Measurements from ENCODE around the gene ZBTB17.

Gene ZBTB17

GRCh38 chr1:16019644-16020277 lies 43.9 kb upstream of the ZBTB17 start:
- H3K27me3 ChIP-seq: no peaks in the 10 kb centered on the region
- no peak overlapping the region for H3K4me3 ChIP-seq (ENCODE audit: low read depth, low read length)
- no peaks in the 10 kb centered on the region for H3K9me3 ChIP-seq
- no peak for TF ChIP-seq CTCF (IDR thresholded peaks at IDR 0.05; ENCODE audit: low read depth, low read length)
- peaks cover 30% of the 10 kb centered on the region for H3K4me1 ChIP-seq
- no peaks in the 10 kb centered on the region for H3K36me3 ChIP-seq
- DNase-seq: peak; percentile 54

- no peak for DNase-seq
Measured at GRCh38 chr1:16018749-16019643, 43.1 kb upstream of the ZBTB17 start.

GRCh38 chr1:16018308-16018707 lies 42.4 kb upstream of the ZBTB17 start:
- peaks cover 40% of the 10 kb centered on the region for H3K4me1 ChIP-seq
- no peaks in the 10 kb centered on the region for H3K9me3 ChIP-seq
- H3K27me3 ChIP-seq: no peaks in the 10 kb centered on the region
- H3K4me3 ChIP-seq (ENCODE audit: low read depth, low read length): no peak overlapping the region
- DNase-seq: no peak
- TF ChIP-seq CTCF (IDR thresholded peaks at IDR 0.05; ENCODE audit: low read depth, low read length): no peak
- H3K36me3 ChIP-seq: no peaks in the 10 kb centered on the region

More at GRCh38 chr1:16018749-16019643, 43.1 kb upstream of the ZBTB17 start:
- H3K4me1 ChIP-seq: peaks cover 36% of the 10 kb centered on the region
- H3K9me3 ChIP-seq: no peaks in the 10 kb centered on the region
- H3K36me3 ChIP-seq: no peaks in the 10 kb centered on the region
- H3K27me3 ChIP-seq: no peaks in the 10 kb centered on the region
- no peak for TF ChIP-seq CTCF (IDR thresholded peaks at IDR 0.05; ENCODE audit: low read depth, low read length)
- H3K4me3 ChIP-seq (ENCODE audit: low read depth, low read length): no peak overlapping the region

GRCh38 chr1:16017461-16018303 lies 41.8 kb upstream of the ZBTB17 start, which contains the start of gene HSPB7:
HSPB7 (minus strand) TSS chr1:16018043; CDS start chr1:16017963, 80 bp downstream.
- no peaks in the 10 kb centered on the region for H3K9me3 ChIP-seq
- no peaks in the 10 kb centered on the region for H3K36me3 ChIP-seq
- DNase-seq: peak; percentile 34
- peaks cover 40% of the 10 kb centered on the region for H3K4me1 ChIP-seq
- TF ChIP-seq CTCF (IDR thresholded peaks at IDR 0.05; ENCODE audit: low read depth, low read length): no peak
- no peaks in the 10 kb centered on the region for H3K27me3 ChIP-seq
- H3K4me3 ChIP-seq (ENCODE audit: low read depth, low read length): no peak within 1 kb of the TSS

- no peaks in the 10 kb centered on the region for H3K27me3 ChIP-seq
- H3K9me3 ChIP-seq: no peaks in the 10 kb centered on the region
- H3K4me3 ChIP-seq (ENCODE audit: low read depth, low read length): no peak overlapping the region
- H3K4me1 ChIP-seq: peaks cover 40% of the 10 kb centered on the region
- no peak for TF ChIP-seq CTCF (IDR thresholded peaks at IDR 0.05; ENCODE audit: low read depth, low read length)
- no peaks in the 10 kb centered on the region for H3K36me3 ChIP-seq
- no peak for DNase-seq
Measured at GRCh38 chr1:16017076-16017460, 41.2 kb upstream of the ZBTB17 start.

Measured in BE2C (cell line).